Astrocyte of the hippocampus (primary cell): ENCODE results near the gene RS1.

ENCODE experiments used
- DNase-seq: peaks from one replicate; pipeline ENCODE4 v3.0.0; 2011; ENCODE audit warnings: low read depth, low spot score

Gene RS1

GRCh38 chrX:18598413-18598812 lies 73.5 kb downstream of the RS1 start:
- no peak for DNase-seq

DNA sequence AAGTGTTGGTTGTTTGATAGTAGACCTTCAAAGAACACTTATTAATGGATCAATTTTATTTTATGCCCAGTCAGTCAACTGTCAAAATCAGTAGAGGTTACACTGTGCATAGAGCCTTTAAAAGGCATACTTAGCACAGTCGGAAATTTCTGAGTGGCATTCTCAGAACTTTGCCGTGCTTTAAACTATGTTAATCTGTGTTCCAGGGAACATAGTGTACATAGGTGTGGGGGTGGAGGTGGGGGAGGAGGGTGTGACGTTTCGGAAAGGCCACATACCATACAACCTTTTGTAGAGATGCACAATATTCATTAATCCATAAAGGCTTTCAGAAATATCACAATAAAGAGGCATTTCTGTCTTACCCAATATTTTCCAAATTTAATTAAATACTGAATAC lies 75.8 kb downstream of the RS1 start:
- DNase-seq, result no peak

- no peak for DNase-seq
Observed at GRCh38 chrX:18594079-18594478, 77.8 kb downstream of the RS1 start.

- no peak for DNase-seq
Observed at GRCh38 chrX:18591834-18592233, 80.1 kb downstream of the RS1 start.
